H9 (cell line): Measurements from ENCODE around the gene ZNF236. TPM values are rescaled to one million over a fixed set of nuclear protein-coding genes. Genes with fewer than 3 reads are reported as not detected.
"Not testable (repeated sequence)": the region's sequence is repeated elsewhere in the genome, so short reads cannot be mapped to it uniquely, and the experiment has no call there.

Experiments used
- DNase-seq: peaks from one replicate; pipeline ENCODE4 v3.0.0-alpha.2; 2017
- H2AFZ ChIP-seq: one replicate; pipeline ENCODE4 v1.6.1; 2013; ENCODE audit warnings: mild to moderate bottlenecking, low read length, control low read depth, moderate library complexity
- H2AK5ac ChIP-seq: 2 replicates; pipeline ENCODE4 v1.6.1; 2013; ENCODE audit warnings: low read length, control low read depth, mixed read lengths; ENCODE audit not compliant: insufficient read length
- H2BK120ac ChIP-seq: one replicate; pipeline ENCODE4 v1.6.1; 2013; ENCODE audit warnings: low read depth, mild to moderate bottlenecking, low read length, control low read depth, inconsistent platforms; ENCODE audit not compliant: poor library complexity, severe bottlenecking
- H2BK12ac ChIP-seq: 2 replicates; pipeline ENCODE4 v1.6.1; 2013; ENCODE audit warnings: low read length, control low read depth, mixed read lengths, low read depth; ENCODE audit not compliant: insufficient read length
- H2BK15ac ChIP-seq: 2 replicates; pipeline ENCODE4 v1.6.1; 2013; ENCODE audit warnings: low read depth, low read length, control low read depth
- H2BK20ac ChIP-seq: one replicate; pipeline ENCODE4 v1.6.1; 2013; ENCODE audit warnings: low read depth, mild to moderate bottlenecking, low read length, control low read depth, inconsistent platforms; ENCODE audit not compliant: poor library complexity, severe bottlenecking
- H2BK5ac ChIP-seq: 2 replicates; pipeline ENCODE4 v1.6.1; 2013; ENCODE audit warnings: low read length, control low read depth, mixed read lengths; ENCODE audit not compliant: insufficient read length
- H3K14ac ChIP-seq: 2 replicates; pipeline ENCODE4 v1.6.1; 2013; ENCODE audit warnings: low read length, control low read depth; ENCODE audit not compliant: insufficient read depth
- H3K18ac ChIP-seq: 2 replicates; pipeline ENCODE4 v1.6.1; 2013; ENCODE audit warnings: low read depth, mild to moderate bottlenecking, mixed read lengths, low read length, control low read depth; ENCODE audit not compliant: insufficient read length
- H3K23ac ChIP-seq: 2 replicates; pipeline ENCODE4 v1.6.1; 2013; ENCODE audit warnings: low read length, control low read depth, mixed read lengths, low read depth; ENCODE audit not compliant: insufficient read length
- H3K23me2 ChIP-seq: 2 replicates; pipeline ENCODE4 v1.6.1; 2013; ENCODE audit warnings: low read depth, mild to moderate bottlenecking, mixed read lengths, low read length, control low read depth; ENCODE audit not compliant: insufficient read length, poor library complexity, severe bottlenecking
- H3K27ac ChIP-seq: 2 replicates; pipeline ENCODE4 v1.5.1; 2013; ENCODE audit warnings: low read length, control low read depth, mixed read lengths, low read depth; ENCODE audit not compliant: insufficient read length
- H3K27me3 ChIP-seq: 2 replicates; pipeline ENCODE4 v1.6.1; 2013; ENCODE audit warnings: low read length, control low read depth, inconsistent platforms; ENCODE audit not compliant: insufficient read depth
- H3K4ac ChIP-seq: 2 replicates; pipeline ENCODE4 v1.6.1; 2013; ENCODE audit warnings: low read depth, mild to moderate bottlenecking, control low read depth, inconsistent platforms, low read length, moderate library complexity
- H3K4me1 ChIP-seq: 2 replicates; pipeline ENCODE4 v1.6.1; 2013; ENCODE audit warnings: low read length, control low read depth, inconsistent platforms; ENCODE audit not compliant: insufficient read depth
- H3K4me2 ChIP-seq: 2 replicates; pipeline ENCODE4 v1.6.1; 2013; ENCODE audit warnings: low read length, control low read depth, mixed read lengths; ENCODE audit not compliant: insufficient read length, insufficient read depth
- H3K56ac ChIP-seq: 2 replicates; pipeline ENCODE4 v1.6.1; 2013; ENCODE audit warnings: low read depth, mild to moderate bottlenecking, mixed read lengths, low read length, control low read depth; ENCODE audit not compliant: insufficient read length
- H3K79me1 ChIP-seq: 2 replicates; pipeline ENCODE4 v1.6.1; 2013; ENCODE audit warnings: low read depth, mild to moderate bottlenecking, moderate library complexity, low read length, control low read depth, inconsistent platforms; ENCODE audit not compliant: insufficient read depth, poor library complexity, severe bottlenecking
- H3K79me2 ChIP-seq: 2 replicates; pipeline ENCODE4 v1.6.1; 2013; ENCODE audit warnings: low read length, control low read depth, inconsistent platforms; ENCODE audit not compliant: insufficient read depth
- H3K9ac ChIP-seq: 2 replicates; pipeline ENCODE4 v1.6.1; 2013; ENCODE audit warnings: low read length, control low read depth, mixed read lengths; ENCODE audit not compliant: insufficient read length; ENCODE audit errors: extremely low read depth
- H3K9me3 ChIP-seq: one replicate; pipeline ENCODE4 v1.6.1; 2013; ENCODE audit warnings: low read depth, low read length, inconsistent platforms; ENCODE audit not compliant: control insufficient read depth
- H3T11ph ChIP-seq: one replicate; pipeline ENCODE4 v1.6.1; 2013; ENCODE audit warnings: mild to moderate bottlenecking, low read length, control low read depth, inconsistent platforms
- H4K20me1 ChIP-seq: one replicate; pipeline ENCODE4 v1.6.1; 2013; ENCODE audit not compliant: control insufficient read depth, insufficient read length, insufficient read depth
- H4K5ac ChIP-seq: 2 replicates; pipeline ENCODE4 v1.6.1; 2013; ENCODE audit warnings: low read depth, mild to moderate bottlenecking, mixed read lengths, low read length, control low read depth; ENCODE audit not compliant: insufficient read length
- H4K8ac ChIP-seq: replicated peaks from 2 replicates; pipeline ENCODE4 v1.6.1; 2013; ENCODE audit warnings: low read length, control low read depth, mixed read lengths, low read depth; ENCODE audit not compliant: insufficient read length
- H4K91ac ChIP-seq: 2 replicates; pipeline ENCODE4 v1.6.1; 2013; ENCODE audit warnings: low read depth, mild to moderate bottlenecking, moderate library complexity, mixed read lengths, low read length, control low read depth; ENCODE audit not compliant: insufficient read length
- H3K27ac Mint-ChIP-seq, 3 experiments: 2 replicates in 2 of 3; 3 replicates in 1 of 3; pipeline ENCODE4 v1.8.0; 2020 to 2021; ENCODE audit warnings: mixed read lengths in 3 of 3, mild to moderate bottlenecking in 1 of 3, moderate library complexity in 1 of 3
- H3K27me3 Mint-ChIP-seq: 2 replicates; pipeline ENCODE4 v1.8.0; 2021; ENCODE audit warnings: low read depth, mild to moderate bottlenecking, moderate library complexity, mixed read lengths
- H3K36me3 Mint-ChIP-seq, 3 experiments: 2 replicates in 2 of 3; 3 replicates in 1 of 3; pipeline ENCODE4 v1.8.0; 2020 to 2021; ENCODE audit warnings: low read depth in 3 of 3, mixed read lengths in 3 of 3; ENCODE audit not compliant: insufficient read depth in 1 of 3
- H3K4me1 Mint-ChIP-seq, 2 experiments: 2 replicates each; pipeline ENCODE4 v1.8.0; 2020; ENCODE audit warnings: mixed read lengths in 2 of 2
- H3K4me3 Mint-ChIP-seq, 2 experiments: 2 replicates in 1 of 2; 3 replicates in 1 of 2; pipeline ENCODE4 v1.8.0; 2020 to 2021; ENCODE audit warnings: mild to moderate bottlenecking in 2 of 2, mixed read lengths in 2 of 2, moderate library complexity in 1 of 2
- H3K9me3 Mint-ChIP-seq, 2 experiments: 2 replicates in 1 of 2; 3 replicates in 1 of 2; pipeline ENCODE4 v1.8.0; 2020; ENCODE audit warnings: mild to moderate bottlenecking in 2 of 2, mixed read lengths in 2 of 2, moderate library complexity in 1 of 2
- CTCF ChIP-seq: fragments of 200-600 bp; sonication (generic); conservative IDR thresholded peaks from 3 replicates; pipeline ENCODE4 v1.8.0; 2021; ENCODE audit warnings: antibody characterized with exemption, mild to moderate bottlenecking
- WGBS: extraction: QIAGEN DNeasy Blood & Tissue Kit; methylation state at CpG from one replicate; pipeline ENCODE4 v1.1.7; 2013; ENCODE audit warnings: missing lambda C conversion rate, low lambda C conversion rate, mixed read lengths; ENCODE audit not compliant: insufficient read length; ENCODE audit errors: extremely low coverage; 5-methylcytosine and 5-hydroxymethylcytosine counted together
- total RNA-seq: library from RNA; stranded (reverse); gene quantifications from 2 replicates; pipeline ENCODE4 v1.2.1, GENCODE V29; 2021

The ZNF236 gene
- total RNA-seq, 1 experiment from 2014 or later, result 16.0 TPM

DNA sequence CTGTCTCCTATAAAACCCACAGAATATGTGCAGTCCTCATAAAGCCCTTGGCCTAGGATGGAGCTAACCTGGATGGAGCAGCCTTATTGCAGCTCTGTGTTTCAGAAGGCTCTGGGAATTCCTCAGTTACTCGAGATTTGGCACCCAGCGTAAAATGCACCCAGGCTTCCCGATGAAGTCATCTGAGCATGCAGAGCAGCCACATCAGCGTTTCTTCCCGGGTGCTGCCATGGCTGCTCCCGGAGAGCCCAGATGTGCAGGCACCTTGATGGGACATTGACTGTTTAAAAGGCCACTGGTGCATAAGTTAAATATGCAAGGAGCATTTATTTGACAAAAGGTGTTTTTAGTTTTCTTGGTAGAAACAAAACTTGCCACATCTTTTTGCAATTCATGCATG lies 195.0 kb downstream of the ZNF236 start:
- Histone ChIP-seq H3K27me3 (no peaks in the 10 kb centered on the region), H2AFZ (no peak overlapping the region), H2BK20ac (no peak overlapping the region), H2BK12ac (no peak overlapping the region), H2BK5ac (no peak overlapping the region), H3K4me1 (no peaks in the 10 kb centered on the region), H3K9me3 (no peaks in the 10 kb centered on the region), H3K9ac (no peak overlapping the region), H3K27ac (no peak overlapping the region), H4K8ac (no peak overlapping the region), H3K56ac (no peak overlapping the region), H3K14ac (no peak overlapping the region), H3K4ac (no peak overlapping the region), H3K18ac (no peak overlapping the region), H2BK15ac (no peak overlapping the region), H4K20me1 (peaks cover 4% of the 10 kb centered on the region), H3K4me2 (no peak overlapping the region), H2BK120ac (no peak overlapping the region), H3K79me2 (no peaks in the 10 kb centered on the region), H3K79me1 (no peaks in the 10 kb centered on the region), H4K5ac (no peak overlapping the region), H2AK5ac (no peak overlapping the region), H4K91ac (no peak overlapping the region), H3T11ph (no peak overlapping the region), H3K23me2 (no peaks in the 10 kb centered on the region), H3K23ac (no peak overlapping the region)
- Mint-ChIP-seq H3K36me3 (peaks cover 0 to 9% (median 2%) of the 10 kb centered on the region in 3 experiments; a peak in 4 of 7 replicates), H3K4me3 (no peak overlapping the region), H3K9me3 (peaks cover 0 to 2% of the 10 kb centered on the region in 2 experiments; a peak in 2 of 5 replicates), H3K4me1 (peaks cover 0 to 2% of the 10 kb centered on the region in 2 experiments; a peak in 2 of 4 replicates), H3K27ac (no peak overlapping the region), H3K27me3 (peaks cover 19% of the 10 kb centered on the region)
- WGBS, result no CpG with 5 or more reads among the region's 6 CpGs
- TF ChIP-seq CTCF, result no peak
- DNase-seq, result no peak

- H3K23ac ChIP-seq, H2BK15ac ChIP-seq, H3K79me1 ChIP-seq, H4K20me1 ChIP-seq, H3K27ac Mint-ChIP-seq, H3K4ac ChIP-seq, H4K91ac ChIP-seq, H4K5ac ChIP-seq, H3K23me2 ChIP-seq, H3K9ac ChIP-seq, H2BK12ac ChIP-seq, H3K27me3 ChIP-seq, H3K14ac ChIP-seq, H3K18ac ChIP-seq, DNase-seq, H2AFZ ChIP-seq, H2BK5ac ChIP-seq, H2BK20ac ChIP-seq, H3K36me3 Mint-ChIP-seq, H3T11ph ChIP-seq, H3K9me3 Mint-ChIP-seq, H3K4me2 ChIP-seq, H3K56ac ChIP-seq, H3K27ac ChIP-seq, H3K4me1 ChIP-seq, H3K79me2 ChIP-seq, H2BK120ac ChIP-seq, H3K4me3 Mint-ChIP-seq, H2AK5ac ChIP-seq, H3K9me3 ChIP-seq, H4K8ac ChIP-seq: not testable (repeated sequence)
- Mint-ChIP-seq H3K4me1 (peaks cover 9 to 11% of the 10 kb centered on the region in 2 experiments), H3K27me3 (peaks cover 19% of the 10 kb centered on the region)
Measured at GRCh38 chr18:77018650-77019049, 196.3 kb downstream of the ZNF236 start.
